Left kidney (tissue), 2 donors: Measurements from ENCODE around the gene PLAC1. TPM values are rescaled to one million over a fixed set of nuclear protein-coding genes. Genes with fewer than 3 reads are reported as not detected.
A peak's percentile ranks its signal among the peaks of the same experiment; 100 is the strongest.

Source experiments
- DNase-seq: peaks from one replicate; pipeline ENCODE4 v3.0.0-alpha.2; 2013
- polyA plus RNA-seq: library from polyadenylated mRNA; unstranded; fragments of 120-200 nt; gene quantifications from one replicate; pipeline ENCODE4 v1.2.1, GENCODE V29; 2013; ENCODE audit not compliant: insufficient read length

Gene PLAC1
- polyA plus RNA-seq, 1 donor, result 4.5 TPM

DNA sequence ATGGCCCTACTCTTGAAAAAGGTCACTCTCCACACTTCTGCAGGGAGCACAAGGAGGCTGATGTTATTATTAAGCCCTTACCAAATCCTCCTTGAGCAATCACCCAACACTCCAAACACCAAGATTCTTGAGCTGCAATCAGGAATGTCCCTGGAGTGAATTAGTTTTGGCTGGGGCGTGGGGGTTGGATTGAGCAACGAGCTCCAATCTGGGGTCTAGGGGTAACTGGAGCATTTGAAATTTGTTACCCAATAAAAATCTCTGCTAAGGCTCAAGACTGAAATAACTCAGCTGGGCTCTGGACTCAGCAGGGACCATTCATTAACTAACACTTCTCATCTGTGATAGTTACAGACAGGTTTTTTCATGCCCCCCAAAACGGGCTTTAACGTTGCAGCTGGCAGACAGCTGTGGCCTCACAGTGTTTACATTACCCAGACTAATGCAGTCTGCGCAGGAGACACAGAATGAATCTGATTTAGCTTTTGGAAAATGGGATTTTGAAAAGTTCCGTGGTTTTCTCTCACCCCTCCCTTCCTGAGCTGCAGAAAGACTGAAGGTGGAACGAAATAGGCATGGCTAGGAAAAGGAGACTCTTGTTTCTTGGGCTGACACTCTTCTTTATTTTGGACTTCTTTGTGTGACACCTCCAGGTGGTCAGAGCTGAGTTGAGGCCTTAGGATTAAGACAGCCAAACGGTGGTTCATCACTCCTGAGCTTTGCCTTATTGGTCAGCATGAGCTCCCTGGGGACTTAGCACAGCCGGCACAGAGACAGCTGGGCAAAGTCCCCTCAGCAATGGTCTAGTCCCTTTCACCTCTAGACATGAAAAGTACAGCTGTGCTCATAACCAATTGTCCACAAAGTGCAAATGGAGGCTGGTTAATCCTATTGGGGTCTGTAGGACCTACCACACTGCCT, 26.6 kb downstream of the PLAC1 start:
- no peak for DNase-seq

DNA sequence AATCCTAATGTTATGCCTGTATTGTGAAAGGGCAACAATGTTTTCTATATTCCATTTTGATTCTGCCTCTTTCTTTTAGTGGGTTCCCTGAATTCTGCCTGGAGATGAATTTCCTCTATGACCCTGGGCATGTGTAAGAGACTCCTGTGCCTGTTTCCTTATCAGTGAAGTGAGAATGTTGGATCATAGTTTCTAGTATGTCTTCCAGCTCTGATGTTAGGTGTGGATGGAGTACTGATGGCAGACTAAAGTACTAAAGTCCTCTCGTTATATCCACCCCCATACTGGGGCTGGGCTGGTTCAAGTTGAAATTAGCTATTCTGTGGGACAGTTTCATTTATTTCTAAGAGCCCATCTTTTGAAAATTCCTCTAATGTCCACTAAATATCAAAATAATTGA, 29.6 kb downstream of the PLAC1 start:
- DNase-seq, result no peak

DNA sequence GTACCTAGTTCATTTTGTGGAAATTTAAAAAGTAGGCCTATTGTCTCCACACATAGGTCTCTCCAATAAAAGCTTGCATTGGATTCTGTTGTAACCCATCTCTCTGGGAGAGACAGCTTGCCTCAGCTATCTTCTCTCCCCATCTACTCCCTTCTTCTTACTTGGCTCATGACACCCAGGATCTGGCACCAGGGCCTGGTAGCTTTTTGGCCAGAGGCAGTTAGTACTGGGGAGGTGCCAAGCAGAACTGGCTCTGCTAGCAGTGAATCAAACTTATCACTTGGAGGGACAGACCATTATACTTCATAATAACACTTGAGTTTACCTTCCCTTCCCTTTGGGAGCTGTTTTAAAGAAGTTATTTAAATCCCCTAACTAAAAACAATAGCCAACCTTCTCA, 31.8 kb downstream of the PLAC1 start:
- DNase-seq, result no peak

DNA sequence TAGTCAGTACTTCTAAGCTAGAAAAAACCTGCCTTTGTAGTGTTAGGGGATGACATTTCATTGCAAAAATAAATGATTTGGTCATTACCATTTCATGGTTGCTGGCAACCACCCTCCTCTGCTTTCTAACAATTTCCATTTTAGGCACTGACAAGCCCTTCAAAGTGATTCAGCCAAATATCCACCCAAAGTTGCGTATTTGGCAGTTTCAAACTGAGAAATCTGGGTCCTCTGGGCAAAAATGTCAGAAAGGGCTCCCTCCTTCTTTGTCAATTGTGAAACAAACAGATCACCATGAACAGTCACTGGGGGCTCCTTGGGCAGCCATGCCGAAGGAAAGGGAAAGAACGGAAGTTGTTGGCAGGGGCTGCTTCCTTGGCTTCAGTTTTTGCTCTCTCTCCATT, 33.0 kb downstream of the PLAC1 start:
- DNase-seq, result no peak

DNA sequence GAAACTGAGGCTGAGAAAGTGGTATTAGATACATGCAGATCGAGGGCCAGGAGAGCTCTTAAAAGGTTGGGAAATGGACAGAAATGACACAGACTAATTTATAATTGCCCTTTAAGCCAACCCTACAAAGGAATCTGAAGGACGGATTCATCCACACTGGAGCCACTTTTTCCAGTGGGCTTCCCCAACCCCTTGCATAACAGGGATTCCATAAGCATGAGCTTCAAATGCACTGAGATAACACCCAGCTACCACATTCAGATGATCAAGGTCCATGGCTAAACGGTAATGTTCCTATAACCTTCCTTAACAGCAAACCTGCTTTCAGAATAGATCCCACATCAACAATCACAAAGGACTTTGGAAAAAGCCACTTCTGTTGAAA, 34.2 kb downstream of the PLAC1 start:
- no peak for DNase-seq

DNA sequence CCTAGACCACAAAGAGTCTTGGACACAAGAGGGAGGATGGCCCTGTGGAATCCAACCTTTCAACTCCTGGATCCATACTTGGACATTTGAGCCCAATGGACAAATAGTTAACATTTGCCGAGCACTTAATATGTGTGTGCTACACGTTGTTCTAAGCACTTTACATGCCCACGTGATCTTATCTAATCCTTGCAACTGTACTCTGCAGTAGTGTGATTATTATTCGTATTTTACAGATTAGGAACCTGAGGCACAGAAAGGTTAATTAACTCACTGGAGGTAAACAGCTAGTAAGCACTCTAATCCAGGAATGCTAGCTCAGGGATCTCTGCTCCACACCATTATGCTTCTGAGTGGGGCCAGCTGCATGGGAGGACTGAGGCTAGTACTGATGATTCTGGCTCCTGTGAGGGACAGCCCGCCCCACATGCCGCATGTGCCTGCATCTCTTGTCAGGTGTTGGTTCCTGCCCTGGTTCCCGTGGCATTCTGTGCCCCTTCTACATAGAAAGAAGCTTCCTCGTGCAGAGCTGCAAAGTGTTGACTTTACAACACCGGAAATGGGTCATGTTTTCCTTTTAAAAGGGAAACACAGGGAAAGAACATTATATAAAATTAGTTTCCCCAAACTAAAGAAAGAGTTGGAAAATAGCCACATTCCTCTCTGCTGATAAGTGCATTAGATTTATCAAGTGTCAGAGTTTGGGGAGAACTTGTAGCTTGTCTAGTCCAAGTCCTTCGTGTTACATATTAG, 34.8 kb downstream of the PLAC1 start:
- DNase-seq, result no peak

DNA sequence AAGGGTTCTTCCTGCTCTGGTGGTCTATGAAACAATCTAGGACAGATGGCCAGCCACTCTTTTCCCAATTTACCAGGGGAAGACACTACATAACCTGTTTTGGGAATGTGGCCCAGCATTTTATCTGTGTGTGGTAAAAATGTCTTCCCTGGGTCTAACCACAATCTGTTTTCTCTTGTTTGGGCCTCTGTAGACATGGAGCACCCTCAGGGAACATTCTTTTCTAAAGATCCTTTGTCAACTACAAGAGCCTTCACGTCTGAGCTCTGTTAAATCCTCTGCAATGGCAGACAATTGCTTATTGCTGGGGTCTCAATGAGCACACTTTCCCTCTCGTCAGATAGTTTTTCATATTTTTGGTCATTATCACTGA, 35.5 kb downstream of the PLAC1 start:
- no peak for DNase-seq

DNA sequence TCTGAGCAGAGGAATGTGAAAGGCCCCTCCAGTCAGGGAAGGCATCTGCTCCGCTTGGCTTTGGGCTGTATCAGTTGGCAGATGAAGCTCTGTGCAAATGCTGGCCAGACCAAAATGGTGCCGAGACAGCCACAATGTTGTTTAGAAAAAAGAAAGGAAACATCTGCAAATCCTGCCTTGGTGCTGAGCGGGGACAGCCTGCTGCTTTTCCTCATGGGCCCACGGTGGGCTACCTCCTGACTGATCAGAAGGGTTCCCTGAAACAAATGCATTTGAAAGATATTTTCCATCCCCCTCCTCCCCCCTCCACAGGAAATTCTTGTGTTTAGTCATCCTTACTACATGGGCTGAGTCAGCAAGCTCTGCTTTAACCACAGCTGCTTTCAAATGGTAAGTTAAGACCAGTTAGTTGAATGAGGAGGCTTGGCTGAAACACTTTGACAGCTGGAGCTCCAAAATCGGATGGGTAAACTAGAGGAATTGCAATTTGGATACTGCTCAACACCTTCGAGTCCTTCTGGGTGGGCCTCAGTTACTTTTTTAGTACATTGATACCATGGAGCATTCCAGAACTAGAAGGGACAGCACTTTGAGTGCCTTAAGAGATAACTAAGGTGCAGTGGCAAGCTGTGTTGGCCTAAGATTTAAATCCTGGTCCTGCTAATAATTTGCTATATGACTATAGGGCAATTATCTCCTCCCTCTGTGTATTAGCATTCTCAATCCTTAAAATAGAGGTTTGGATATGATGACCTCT, 36.0 kb downstream of the PLAC1 start:
- peak; percentile 42 for DNase-seq

DNA sequence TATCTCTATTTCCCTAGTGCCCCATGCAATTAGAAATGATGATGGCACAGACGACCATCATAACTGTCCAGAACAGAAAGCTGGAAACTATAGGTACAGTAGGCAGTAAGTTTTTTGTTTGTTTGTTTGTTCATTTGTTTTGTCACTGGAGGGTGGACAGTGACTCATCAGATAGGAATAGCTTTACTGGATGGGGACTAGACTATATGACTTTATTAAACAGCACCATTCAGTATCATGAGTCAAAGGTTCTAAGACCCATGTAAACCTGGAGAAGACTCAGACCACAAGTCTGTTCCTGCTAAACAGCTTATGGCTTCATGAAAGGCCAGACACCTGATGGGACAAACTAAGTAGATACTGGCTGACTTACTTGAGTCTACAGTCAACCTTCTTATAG, 38.4 kb downstream of the PLAC1 start:
- no peak for DNase-seq

DNA sequence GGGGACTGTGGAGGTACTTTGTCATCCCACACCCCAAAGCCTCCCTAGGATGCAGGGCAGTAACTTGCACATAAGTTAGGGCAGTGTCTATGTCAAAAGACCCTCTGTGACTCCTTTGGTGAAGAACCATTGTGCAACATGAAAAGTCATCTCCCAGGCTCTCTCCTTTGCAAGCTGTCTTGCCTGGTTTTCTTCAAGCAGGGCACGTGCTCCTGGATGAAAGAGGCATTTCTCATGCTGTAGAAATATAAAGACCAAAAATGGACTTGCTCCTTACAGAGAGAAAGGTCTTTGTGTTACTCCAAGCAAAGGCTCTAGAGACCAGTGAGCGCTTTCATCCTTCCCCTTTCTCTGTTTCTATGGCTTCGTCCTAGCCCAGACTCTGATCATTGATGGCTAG, 44.9 kb downstream of the PLAC1 start:
- no peak for DNase-seq

DNA sequence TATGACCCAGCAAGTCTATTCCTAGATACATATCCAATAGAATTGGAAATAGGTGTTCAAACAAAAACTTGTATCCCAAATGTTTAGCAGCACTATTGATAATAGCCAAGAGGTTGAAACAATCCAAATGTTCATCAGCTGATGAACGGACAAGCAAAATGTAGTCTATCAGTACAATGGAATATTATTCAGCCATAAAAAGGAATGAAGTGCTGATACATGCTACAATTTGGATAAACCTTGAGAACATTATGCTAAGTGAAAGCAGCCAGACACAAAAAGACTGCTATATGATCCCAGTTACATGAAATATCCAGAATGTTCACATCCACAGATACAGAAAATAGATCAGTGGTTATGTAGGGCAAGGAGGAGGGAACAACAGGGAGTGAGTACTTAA, 50.1 kb downstream of the PLAC1 start:
- DNase-seq, result no peak

DNA sequence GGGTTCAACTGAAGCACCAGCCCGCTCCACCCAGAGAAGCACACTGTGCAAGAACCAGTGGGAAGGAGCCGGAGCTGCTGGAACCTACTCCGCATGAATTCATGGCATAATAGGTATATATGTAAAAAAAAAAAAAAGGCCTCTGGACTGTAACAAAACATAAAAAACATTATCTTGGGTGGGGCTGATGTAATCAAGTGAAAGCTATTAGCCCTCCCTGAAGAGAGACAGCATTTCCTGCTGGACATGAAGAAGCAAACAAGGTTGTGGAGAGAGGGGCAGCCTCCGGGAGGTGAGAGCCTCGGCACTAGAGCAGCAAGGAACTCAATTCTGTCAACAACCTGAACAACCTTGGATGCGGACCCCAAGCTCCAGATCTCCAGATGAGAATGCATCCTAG, 50.7 kb downstream of the PLAC1 start:
- no peak for DNase-seq

DNA sequence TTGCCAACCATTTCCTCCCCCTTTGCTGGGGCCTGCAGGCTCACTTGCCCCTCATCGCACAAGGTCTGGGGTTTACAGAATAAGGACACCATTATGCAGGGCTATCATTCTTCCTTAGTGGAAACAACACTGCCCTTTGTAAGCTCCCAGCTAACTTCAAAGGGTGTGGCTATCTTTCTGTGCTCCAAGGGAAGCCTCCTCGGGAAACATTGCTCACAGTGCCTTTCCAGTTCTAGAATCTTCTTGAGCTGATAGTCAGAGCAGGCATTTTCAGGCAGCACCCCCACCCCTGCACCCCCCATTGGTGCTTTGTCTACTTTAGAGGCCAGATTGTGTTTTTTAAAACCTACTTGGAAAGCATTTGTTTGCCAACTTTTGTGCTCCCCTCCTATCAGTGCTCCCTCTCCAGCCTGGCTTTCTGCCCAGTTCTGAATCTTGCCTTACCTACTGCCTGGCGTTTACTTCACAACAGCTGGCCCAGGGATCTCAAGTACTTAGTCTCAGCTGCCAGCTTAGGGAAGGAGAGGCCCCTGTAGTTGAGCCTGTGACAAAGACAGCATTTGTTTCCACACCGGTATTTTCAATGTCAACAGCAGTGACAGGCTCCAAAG, 53.5 kb downstream of the PLAC1 start:
- DNase-seq, result no peak

DNA sequence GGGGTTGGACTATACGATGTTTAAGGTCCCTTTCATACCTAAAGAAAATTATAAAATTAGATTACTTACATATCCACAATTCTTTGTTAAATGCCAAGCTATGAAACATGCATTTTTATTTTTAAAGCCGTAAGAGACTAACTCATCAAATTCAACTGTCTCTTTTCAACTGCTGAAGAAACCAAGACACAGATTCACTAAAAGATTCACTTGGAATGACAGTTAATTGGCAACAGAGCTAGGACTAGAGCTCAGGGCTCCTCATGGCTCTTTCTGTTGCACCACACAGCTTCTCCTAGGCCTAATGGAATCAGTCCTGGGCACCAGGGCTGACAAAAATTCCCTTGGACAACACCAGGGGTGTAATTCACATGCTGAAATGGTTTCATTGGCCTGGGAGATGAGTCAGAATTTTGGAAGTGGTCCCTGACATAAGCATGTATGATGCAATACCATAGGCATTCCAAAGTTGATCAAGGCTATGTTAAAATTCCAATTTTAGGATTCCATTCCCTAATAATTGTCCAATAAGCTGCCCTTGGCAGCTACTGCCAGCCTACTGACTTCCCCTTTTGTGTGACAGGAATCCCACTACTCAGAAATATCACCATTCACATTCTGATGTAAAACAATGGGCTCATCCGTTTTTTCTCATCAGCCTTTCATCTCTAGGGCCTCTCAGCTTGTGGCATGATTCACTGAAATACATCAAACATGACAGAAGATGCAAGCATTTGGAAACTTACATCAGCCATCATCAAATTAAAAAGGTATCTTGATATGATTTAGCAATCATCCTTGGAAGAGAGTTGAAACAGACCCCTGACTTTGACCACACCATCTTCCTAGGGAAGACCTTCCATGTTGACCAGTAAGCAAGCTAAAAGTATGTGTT, 54.2 kb downstream of the PLAC1 start:
- DNase-seq, result no peak

DNA sequence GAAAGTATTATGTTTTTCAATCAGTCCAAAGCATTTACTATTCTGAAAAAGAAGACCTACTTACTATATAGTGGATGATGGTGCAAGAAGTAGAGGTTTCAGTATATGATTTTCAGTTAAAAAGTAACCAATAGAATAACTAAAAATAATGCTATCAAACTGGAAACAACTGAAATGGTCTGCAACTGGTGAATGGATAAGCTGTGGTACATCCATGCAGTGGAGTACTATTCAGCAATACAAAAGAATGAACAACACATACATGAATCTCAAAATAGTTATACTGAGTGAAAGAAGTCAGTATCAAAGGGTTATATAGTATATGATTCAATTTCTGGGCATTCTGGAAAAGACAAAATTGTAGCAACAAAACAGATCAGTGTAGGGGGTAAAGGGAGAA, 55.9 kb downstream of the PLAC1 start:
- DNase-seq, result no peak

DNA sequence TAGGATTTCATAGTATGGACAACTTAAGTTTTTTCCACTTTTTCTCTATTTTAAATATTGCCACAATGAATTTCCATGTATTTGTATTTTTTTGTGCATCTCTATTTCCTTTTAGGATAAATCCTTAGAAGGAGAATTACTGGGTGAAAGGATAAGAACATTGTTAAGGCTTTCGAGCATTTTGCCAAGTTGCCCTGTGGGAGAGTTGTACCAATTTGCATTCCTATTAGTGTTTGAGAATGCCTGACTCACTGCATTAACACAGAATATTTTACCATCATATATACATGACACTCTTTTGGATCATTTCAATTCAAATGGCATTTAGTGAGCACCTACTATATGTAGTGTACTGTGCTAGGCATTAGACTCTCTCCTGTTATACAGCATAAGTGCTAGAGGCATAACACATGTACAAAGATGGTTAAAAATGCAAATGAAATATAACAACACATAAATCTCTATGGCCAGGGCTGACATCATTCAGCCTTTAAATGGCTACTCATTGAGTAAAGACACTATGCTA, 57.0 kb downstream of the PLAC1 start:
- DNase-seq, result no peak

DNA sequence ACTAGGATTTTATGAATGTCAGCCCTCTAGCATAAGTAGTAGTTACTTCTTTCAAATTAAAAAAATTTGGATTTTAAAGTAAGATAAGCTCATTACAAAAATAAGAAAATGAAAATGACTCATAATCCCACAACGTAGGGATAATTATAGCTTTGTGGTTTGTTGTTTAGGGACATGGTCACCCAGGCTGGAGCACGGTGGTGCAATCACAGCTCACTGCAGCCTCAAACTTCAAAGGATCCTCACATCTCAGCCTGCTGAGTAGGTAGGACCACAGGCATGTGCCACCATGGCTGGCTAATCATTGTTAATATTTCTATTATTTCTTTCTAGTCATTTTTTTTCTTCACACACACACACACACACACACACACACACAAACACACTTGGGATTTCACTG, 57.6 kb downstream of the PLAC1 start:
- no peak for DNase-seq

DNA sequence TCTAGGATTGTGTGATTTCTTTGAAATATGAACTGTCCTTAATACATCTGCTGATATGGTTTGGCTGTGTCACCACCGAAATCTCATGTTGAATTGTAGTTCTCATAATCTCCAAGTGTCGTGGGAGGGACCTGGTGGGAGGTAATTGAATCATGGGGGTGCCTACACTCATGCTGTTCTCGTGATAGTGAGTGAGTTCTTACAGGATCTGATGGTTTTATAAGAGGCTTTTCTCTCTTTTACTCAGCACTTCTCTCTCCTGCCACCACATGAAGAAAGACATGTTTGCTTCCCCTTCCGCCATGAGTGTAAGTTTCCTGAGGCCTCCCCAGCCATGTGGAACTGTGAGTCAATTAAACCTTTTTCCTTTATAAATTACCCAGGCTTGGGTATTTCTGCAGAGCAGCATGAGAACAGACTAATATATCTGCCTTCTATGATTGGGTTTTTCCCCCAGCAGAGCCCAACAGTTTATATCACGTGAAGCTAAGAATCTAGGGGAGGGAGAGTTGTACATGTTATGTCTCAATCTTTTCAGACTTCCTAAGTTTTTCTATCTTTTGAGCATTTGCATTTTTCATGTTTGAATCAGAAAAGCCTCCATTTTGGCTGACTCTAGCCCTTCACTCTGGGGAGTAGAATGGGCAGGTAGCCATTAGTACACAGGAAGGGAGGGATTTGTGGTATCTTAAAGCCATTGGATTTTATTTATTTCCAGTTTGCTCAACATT, 58.9 kb downstream of the PLAC1 start:
- no peak for DNase-seq

DNA sequence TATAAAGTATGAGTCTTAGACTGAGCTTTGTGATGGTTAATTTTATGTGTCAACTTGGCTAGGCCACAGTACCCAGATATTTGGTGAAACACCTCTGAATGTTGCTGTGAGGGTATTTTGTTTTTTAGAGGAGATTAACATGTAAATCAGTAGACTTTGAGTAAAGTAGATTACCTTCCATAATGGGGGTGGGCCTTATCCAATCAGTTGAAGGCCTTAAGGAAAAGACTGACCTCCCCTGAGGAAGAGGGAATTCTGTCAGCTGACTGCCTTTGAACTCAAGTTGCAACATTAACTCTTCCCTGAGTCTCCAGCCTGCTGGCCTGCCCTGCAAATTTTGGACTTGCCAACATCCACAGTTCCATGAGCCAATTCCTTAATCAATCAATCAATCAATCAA, 66.0 kb downstream of the PLAC1 start:
- no peak for DNase-seq

DNA sequence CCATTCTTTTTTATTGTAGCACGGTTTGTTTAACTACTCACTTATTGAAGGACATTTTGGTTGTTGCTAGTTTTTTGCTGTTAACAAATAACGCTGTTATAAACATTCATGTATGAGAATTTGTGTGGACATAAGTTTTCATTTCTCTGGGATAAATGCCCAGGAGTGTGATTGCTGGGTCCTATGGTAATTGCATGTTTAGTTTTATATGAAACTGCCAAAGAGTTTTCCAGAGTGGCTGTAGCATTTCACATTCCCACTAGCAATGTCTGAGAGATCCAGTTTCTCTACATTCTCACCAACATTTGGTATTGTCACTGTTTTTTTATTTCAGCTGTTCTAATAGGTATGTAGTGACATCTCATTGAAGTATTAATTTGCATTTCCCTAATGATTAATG, 66.8 kb downstream of the PLAC1 start:
- no peak for DNase-seq
